A549 (cell line): ENCODE results near the gene MBLAC1. TPM values are rescaled to one million over a fixed set of nuclear protein-coding genes. Genes with fewer than 3 reads are reported as not detected.
A peak's percentile ranks its signal among the peaks of the same experiment; 100 is the strongest.

Source experiments
- ATAC-seq, 2 experiments: fragments of 200-7000 bp in 1 of 2; fragments of >200 bp in 1 of 2; cut with Nextera tagmentation in 1 of 2; cut with Tn5 transposase in 1 of 2; 3 replicates each; pipeline versions ENCODE4 v1.8.0 to v1.9.1; 2018 to 2020; ENCODE audit warnings: mild to moderate bottlenecking in 1 of 2, moderate library complexity in 1 of 2
- CTCF ChIA-PET: fragments of 300-600 bp; sonication (Branson Sonifier 250); formaldehyde crosslinking; extraction: SDS; loops from one replicate; lab custom pipeline; 2021; ENCODE audit warnings: antibody characterized with exemption, inconsistent platforms; lab: Yijun Ruan, JAX
- POLR2A ChIA-PET: fragments of 350-600 bp; formaldehyde crosslinking; extraction: SDS; loops from one replicate; lab custom pipeline; 2021; ENCODE audit warnings: antibody characterized with exemption, inconsistent platforms; lab: Yijun Ruan, JAX
- DNase-seq, 2 experiments: peaks; one replicate each; pipeline versions ENCODE4 v3.0.0 to v3.0.0-alpha.2; 2011 to 2016; ENCODE audit warnings: low read depth in 1 of 2, low spot score in 1 of 2
- FAIRE-seq: peaks from 2 replicates; lab custom pipeline; 2011; peaks lifted over from hg19 to GRCh38; lab: Jason Lieb, UNC
- H3K27ac ChIP-seq, 2 experiments: fragments of >200 bp; sonication (Bioruptor Twin); formaldehyde crosslinking; 3 replicates each; pipeline ENCODE4 v1.5.1; 2016 to 2017
- H3K4me1 ChIP-seq: fragments of >200 bp; sonication (Bioruptor Twin); formaldehyde crosslinking; 3 replicates; pipeline ENCODE4 v1.6.1; 2016
- H3K4me2 ChIP-seq: fragments of >200 bp; sonication (Bioruptor Twin); formaldehyde crosslinking; 3 replicates; pipeline ENCODE4 v1.6.1; 2016
- H3K4me3 ChIP-seq: fragments of >200 bp; sonication (Bioruptor Twin); formaldehyde crosslinking; 3 replicates; pipeline ENCODE4 v1.5.1; 2016
- H3K9me3 ChIP-seq: fragments of >200 bp; sonication (Bioruptor Twin); formaldehyde crosslinking; 3 replicates; pipeline ENCODE4 v1.6.1; 2016
- JUN ChIP-seq, 2 experiments: fragments of >200 bp; sonication (Bioruptor Twin); formaldehyde crosslinking; IDR thresholded peaks; 2 replicates in 1 of 2; 3 replicates in 1 of 2; pipeline ENCODE4 v1.6.1; 2016 to 2017
- KDM1A ChIP-seq: fragments of 200-600 bp; sonication (generic); IDR thresholded peaks from 2 replicates; pipeline ENCODE4 v1.6.1; 2016; ENCODE audit warnings: low read depth, mild to moderate bottlenecking
- MAFK ChIP-seq: fragments of 450-650 bp; IDR thresholded peaks from 2 replicates; pipeline ENCODE4 v1.6.1; 2014; ENCODE audit not compliant: partially characterized antibody
- MAZ ChIP-seq: fragments of 150-350 bp; IDR thresholded peaks from 2 replicates; pipeline ENCODE4 v1.6.1; 2014; ENCODE audit warnings: antibody characterized with exemption, low read depth, low read length, borderline replicate concordance
- NR3C1 ChIP-seq: fragments of >200 bp; sonication (Bioruptor Twin); formaldehyde crosslinking; IDR thresholded peaks from 3 replicates; pipeline ENCODE4 v1.6.1; 2017
- PHF8 ChIP-seq: fragments of 200-600 bp; sonication (generic); IDR thresholded peaks from 2 replicates; pipeline ENCODE4 v1.6.1; 2016; ENCODE audit warnings: low read depth, mild to moderate bottlenecking, antibody characterized with exemption, moderate library complexity, borderline replicate concordance
- POLR2A ChIP-seq: IDR thresholded peaks from 2 replicates; pipeline ENCODE4 v1.6.1; 2012; ENCODE audit warnings: mild to moderate bottlenecking, low read length
- RNF2 ChIP-seq: fragments of 200-600 bp; sonication (generic); IDR thresholded peaks from 2 replicates; pipeline ENCODE4 v1.6.1; 2016; ENCODE audit warnings: low read depth, mild to moderate bottlenecking, antibody characterized with exemption, moderate library complexity, borderline replicate concordance
- TFCP2L1 ChIP-seq: fragments of 250-450 bp; sonication (Bioruptor Pico); IDR thresholded peaks from 2 replicates; pipeline ENCODE4 v1.5.0; 2021; ENCODE audit warnings: mild to moderate bottlenecking
- WGBS: methylation state at CpG from one replicate; pipeline ENCODE4 v1.1.6; 2017; ENCODE audit errors: missing lambda C conversion rate; 5-methylcytosine and 5-hydroxymethylcytosine counted together
- polyA plus RNA-seq, 4 experiments: library from polyadenylated mRNA; depleted of rRNA in 3 of 4; stranded (reverse); fragments of >200 nt; fragmentation: RNase III in 1 of 4; extraction: RNeasy Plus Mini Kit Qiagen cat#74134 plus additional on column Dnase treatment in 1 of 4; gene quantifications; 2 replicates in 3 of 4; 3 replicates in 1 of 4; pipeline ENCODE4 v1.2.3, GENCODE V29; 2011 to 2017
- TF ChIP-seq, protein P1 (sequence below): fragments of 250-450 bp; sonication (Bioruptor Pico); IDR thresholded peaks from 2 replicates; pipeline ENCODE4 v1.5.0; 2020; ENCODE audit warnings: low read depth, mild to moderate bottlenecking, moderate library complexity
- TF ChIP-seq, protein P2 (sequence below): fragments of >200 bp; sonication (Bioruptor Twin); formaldehyde crosslinking; IDR thresholded peaks from 3 replicates; pipeline ENCODE4 v1.6.1; 2016
- TF ChIP-seq, protein P3 (sequence below): IDR thresholded peaks from 2 replicates; pipeline ENCODE4 v1.6.1; 2012; ENCODE audit warnings: low read depth, borderline replicate concordance
- TF ChIP-seq, protein P4 (sequence below): fragments of 150-350 bp; IDR thresholded peaks from 2 replicates; pipeline ENCODE4 v1.6.1; 2014; ENCODE audit warnings: low read depth, mild to moderate bottlenecking, low read length

Gene MBLAC1
- polyA plus RNA-seq, 2 of the 4 experiments (the other 2 are of a cell fraction) = 0.63 to 2.6 TPM

DNA sequence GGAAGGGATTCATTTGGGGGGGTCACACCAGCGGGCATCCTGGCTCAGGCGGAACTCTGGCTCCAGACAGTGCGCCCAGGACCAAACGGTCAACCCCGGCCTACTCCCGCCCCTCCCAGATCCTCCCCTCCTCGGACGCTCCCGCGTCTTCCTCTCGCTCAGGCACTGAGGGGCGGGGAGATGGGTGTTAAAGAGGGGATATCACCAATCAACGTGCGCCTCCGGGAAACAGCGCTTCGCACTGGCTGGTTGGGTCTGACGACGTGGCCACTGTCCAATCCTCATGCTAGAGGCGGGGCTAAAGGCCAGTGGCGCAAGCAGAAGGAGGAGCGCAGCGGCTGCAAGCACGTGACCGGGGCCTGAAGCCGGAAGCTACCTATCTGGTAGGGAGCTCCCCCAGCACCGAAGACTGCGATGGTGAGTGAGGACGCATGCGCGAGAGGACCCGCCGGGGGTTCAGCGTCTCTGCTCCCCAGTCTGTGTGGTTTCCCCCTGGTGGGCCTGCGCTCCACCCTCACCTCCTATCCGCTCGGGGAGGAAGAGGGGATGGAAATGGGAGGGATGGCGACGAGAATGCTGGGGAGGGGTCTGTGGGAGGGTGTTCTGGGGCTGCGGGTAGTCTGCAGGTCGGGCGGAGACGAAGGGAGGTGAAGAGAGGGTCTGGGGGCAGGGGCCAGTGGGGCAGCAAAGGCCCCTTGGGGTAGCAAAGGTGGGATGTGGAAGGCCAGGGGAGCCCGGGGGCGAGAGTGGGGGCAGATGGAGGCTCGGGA lies 22.0 kb downstream of the MBLAC1 start, which contains the start of gene LAMTOR4 (continued):
- TF ChIP-seq, protein P1, sequence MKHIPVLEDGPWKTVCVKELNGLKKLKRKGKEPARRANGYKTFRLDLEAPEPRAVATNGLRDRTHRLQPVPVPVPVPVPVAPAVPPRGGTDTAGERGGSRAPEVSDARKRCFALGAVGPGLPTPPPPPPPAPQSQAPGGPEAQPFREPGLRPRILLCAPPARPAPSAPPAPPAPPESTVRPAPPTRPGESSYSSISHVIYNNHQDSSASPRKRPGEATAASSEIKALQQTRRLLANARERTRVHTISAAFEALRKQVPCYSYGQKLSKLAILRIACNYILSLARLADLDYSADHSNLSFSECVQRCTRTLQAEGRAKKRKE (CRISPR knock-in tag) = no peak
- TF ChIP-seq KDM1A (no peak), PHF8 (peak; percentile 64; the same call in 1 of the 2 replicates), JUN (IDR thresholded peaks at IDR 0.05) (peak in 1 of 2 experiments; percentile 59; a peak in 2 of 5 replicates), MAFK (no peak), TFCP2L1 (CRISPR knock-in tag) (no peak)
- TF ChIP-seq, protein P2, sequence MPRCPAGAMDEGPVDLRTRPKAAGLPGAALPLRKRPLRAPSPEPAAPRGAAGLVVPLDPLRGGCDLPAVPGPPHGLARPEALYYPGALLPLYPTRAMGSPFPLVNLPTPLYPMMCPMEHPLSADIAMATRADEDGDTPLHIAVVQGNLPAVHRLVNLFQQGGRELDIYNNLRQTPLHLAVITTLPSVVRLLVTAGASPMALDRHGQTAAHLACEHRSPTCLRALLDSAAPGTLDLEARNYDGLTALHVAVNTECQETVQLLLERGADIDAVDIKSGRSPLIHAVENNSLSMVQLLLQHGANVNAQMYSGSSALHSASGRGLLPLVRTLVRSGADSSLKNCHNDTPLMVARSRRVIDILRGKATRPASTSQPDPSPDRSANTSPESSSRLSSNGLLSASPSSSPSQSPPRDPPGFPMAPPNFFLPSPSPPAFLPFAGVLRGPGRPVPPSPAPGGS = no peak; the same call in 2 of the 3 replicates
- TF ChIP-seq, protein P3, sequence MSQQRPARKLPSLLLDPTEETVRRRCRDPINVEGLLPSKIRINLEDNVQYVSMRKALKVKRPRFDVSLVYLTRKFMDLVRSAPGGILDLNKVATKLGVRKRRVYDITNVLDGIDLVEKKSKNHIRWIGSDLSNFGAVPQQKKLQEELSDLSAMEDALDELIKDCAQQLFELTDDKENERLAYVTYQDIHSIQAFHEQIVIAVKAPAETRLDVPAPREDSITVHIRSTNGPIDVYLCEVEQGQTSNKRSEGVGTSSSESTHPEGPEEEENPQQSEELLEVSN = peak; percentile 39; the same call in 1 of the 2 replicates
- TF ChIP-seq, protein P4, sequence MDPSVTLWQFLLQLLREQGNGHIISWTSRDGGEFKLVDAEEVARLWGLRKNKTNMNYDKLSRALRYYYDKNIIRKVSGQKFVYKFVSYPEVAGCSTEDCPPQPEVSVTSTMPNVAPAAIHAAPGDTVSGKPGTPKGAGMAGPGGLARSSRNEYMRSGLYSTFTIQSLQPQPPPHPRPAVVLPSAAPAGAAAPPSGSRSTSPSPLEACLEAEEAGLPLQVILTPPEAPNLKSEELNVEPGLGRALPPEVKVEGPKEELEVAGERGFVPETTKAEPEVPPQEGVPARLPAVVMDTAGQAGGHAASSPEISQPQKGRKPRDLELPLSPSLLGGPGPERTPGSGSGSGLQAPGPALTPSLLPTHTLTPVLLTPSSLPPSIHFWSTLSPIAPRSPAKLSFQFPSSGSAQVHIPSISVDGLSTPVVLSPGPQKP = no peak

DNA sequence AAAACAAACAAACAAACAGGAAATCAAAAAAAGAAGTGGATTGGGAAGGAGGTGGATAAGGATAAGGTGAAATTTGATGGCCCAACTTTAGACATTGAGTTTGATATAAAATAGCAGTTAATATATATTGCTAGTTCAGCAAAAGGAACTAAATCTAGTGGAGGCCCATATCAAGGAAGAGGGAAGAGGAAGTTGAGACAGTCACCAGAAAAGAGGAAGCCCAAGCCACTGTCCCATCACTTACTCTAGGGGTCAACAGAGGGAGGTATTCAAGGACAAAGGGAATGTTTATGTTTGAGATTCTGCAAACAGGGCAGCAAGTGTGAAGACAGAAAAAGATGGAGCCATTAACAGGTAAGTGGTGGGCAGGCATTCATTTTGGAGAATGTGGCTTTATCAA lies 25.6 kb downstream of the MBLAC1 start:
- ATAC-seq (no peak), FAIRE-seq (no peak), DNase-seq (no peak)
- Histone ChIP-seq H3K27ac (no peak overlapping the region), H3K4me1 (peaks cover 38% of the 10 kb centered on the region), H3K4me3 (no peak overlapping the region), H3K9me3 (no peaks in the 10 kb centered on the region), H3K4me2 (no peak overlapping the region)
- TF ChIP-seq MAFK = peak; percentile 17
- no peak for TF ChIP-seq NR3C1
- ChIA-PET POLR2A (interaction anchor here (0.7 kb wide), 1 partner anchor 25 kb away, joined by 4 read pairs; the partner anchor contains the start of gene MBLAC1), CTCF (interaction anchor here (0.6 to 23.1 kb wide), 2 partner anchors 11 to 18 kb away, joined by 3 to 245 read pairs; no protein-coding TSS in a partner anchor)

DNA sequence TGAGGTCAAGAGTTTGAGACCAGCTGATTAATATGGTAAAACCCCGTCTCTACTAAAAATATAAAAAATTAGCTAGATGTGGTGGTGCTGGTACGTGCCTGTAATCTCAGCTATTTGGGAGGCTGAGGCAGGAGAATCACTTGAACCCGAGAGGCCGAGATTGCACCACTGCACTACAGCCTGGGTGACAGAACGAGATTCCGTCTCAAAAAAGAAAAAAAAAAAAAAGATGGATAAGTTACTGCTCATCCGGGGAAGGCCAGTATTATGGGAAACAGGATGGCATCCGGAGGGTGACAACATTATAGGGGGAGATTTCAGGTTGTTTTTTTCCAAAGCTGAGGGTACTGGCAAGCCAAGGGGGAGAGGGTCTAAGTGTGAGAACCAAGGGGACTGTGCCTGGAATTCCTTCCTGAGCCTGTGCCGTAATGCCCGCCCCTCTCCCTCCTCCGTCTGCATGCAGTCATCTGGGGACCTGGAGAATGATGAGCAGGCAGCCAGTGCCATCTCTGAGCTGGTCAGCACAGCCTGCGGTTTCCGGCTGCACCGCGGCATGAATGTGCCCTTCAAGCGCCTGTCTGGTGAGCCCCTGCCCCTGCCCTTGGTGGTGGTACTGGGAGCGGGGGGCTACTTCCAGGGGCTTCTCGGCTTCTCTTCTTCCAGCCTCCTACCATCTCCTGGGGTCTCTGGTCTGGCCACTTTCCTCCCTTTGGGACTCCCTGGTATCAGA lies 26.3 kb downstream of the MBLAC1 start:
- POLR2A ChIA-PET = no interaction called here
- Histone ChIP-seq H3K9me3 (no peaks in the 10 kb centered on the region), H3K4me2 (no peak overlapping the region), H3K4me3 (no peak overlapping the region), H3K27ac (no peak overlapping the region), H3K4me1 (peaks cover 42% of the 10 kb centered on the region)
- WGBS = 89% methylated on average over 14 of the region's 18 CpGs
- CTCF ChIA-PET = interaction anchor here (23.1 kb wide), 1 partner anchor 19 kb away, joined by 245 read pairs; no protein-coding TSS in a partner anchor
- no peak for ATAC-seq
- DNase-seq = no peak
- no peak for TF ChIP-seq RNF2
- no peak; the same call in 1 of the 2 replicates for TF ChIP-seq POLR2A
- TF ChIP-seq MAZ = no peak
- no peak for TF ChIP-seq JUN (IDR thresholded peaks at IDR 0.05)
- FAIRE-seq = no peak
